H9 (cell line): ENCODE data around the gene KCTD2. TPM values are rescaled to one million over a fixed set of nuclear protein-coding genes. Genes with fewer than 3 reads are reported as not detected.

Experiments used
- DNase-seq: peaks from one replicate; pipeline ENCODE4 v3.0.0-alpha.2; 2017
- H2AFZ ChIP-seq: one replicate; pipeline ENCODE4 v1.6.1; 2013; ENCODE audit warnings: mild to moderate bottlenecking, low read length, control low read depth, moderate library complexity
- H2AK5ac ChIP-seq: 2 replicates; pipeline ENCODE4 v1.6.1; 2013; ENCODE audit warnings: low read length, control low read depth, mixed read lengths; ENCODE audit not compliant: insufficient read length
- H2BK120ac ChIP-seq: one replicate; pipeline ENCODE4 v1.6.1; 2013; ENCODE audit warnings: low read depth, mild to moderate bottlenecking, low read length, control low read depth, inconsistent platforms; ENCODE audit not compliant: poor library complexity, severe bottlenecking
- H2BK12ac ChIP-seq: 2 replicates; pipeline ENCODE4 v1.6.1; 2013; ENCODE audit warnings: low read length, control low read depth, mixed read lengths, low read depth; ENCODE audit not compliant: insufficient read length
- H2BK15ac ChIP-seq: 2 replicates; pipeline ENCODE4 v1.6.1; 2013; ENCODE audit warnings: low read depth, low read length, control low read depth
- H2BK20ac ChIP-seq: one replicate; pipeline ENCODE4 v1.6.1; 2013; ENCODE audit warnings: low read depth, mild to moderate bottlenecking, low read length, control low read depth, inconsistent platforms; ENCODE audit not compliant: poor library complexity, severe bottlenecking
- H2BK5ac ChIP-seq: 2 replicates; pipeline ENCODE4 v1.6.1; 2013; ENCODE audit warnings: low read length, control low read depth, mixed read lengths; ENCODE audit not compliant: insufficient read length
- H3K14ac ChIP-seq: 2 replicates; pipeline ENCODE4 v1.6.1; 2013; ENCODE audit warnings: low read length, control low read depth; ENCODE audit not compliant: insufficient read depth
- H3K18ac ChIP-seq: 2 replicates; pipeline ENCODE4 v1.6.1; 2013; ENCODE audit warnings: low read depth, mild to moderate bottlenecking, mixed read lengths, low read length, control low read depth; ENCODE audit not compliant: insufficient read length
- H3K23ac ChIP-seq: 2 replicates; pipeline ENCODE4 v1.6.1; 2013; ENCODE audit warnings: low read length, control low read depth, mixed read lengths, low read depth; ENCODE audit not compliant: insufficient read length
- H3K23me2 ChIP-seq: 2 replicates; pipeline ENCODE4 v1.6.1; 2013; ENCODE audit warnings: low read depth, mild to moderate bottlenecking, mixed read lengths, low read length, control low read depth; ENCODE audit not compliant: insufficient read length, poor library complexity, severe bottlenecking
- H3K27ac ChIP-seq: 2 replicates; pipeline ENCODE4 v1.5.1; 2013; ENCODE audit warnings: low read length, control low read depth, mixed read lengths, low read depth; ENCODE audit not compliant: insufficient read length
- H3K27me3 ChIP-seq: 2 replicates; pipeline ENCODE4 v1.6.1; 2013; ENCODE audit warnings: low read length, control low read depth, inconsistent platforms; ENCODE audit not compliant: insufficient read depth
- H3K4ac ChIP-seq: 2 replicates; pipeline ENCODE4 v1.6.1; 2013; ENCODE audit warnings: low read depth, mild to moderate bottlenecking, control low read depth, inconsistent platforms, low read length, moderate library complexity
- H3K4me1 ChIP-seq: 2 replicates; pipeline ENCODE4 v1.6.1; 2013; ENCODE audit warnings: low read length, control low read depth, inconsistent platforms; ENCODE audit not compliant: insufficient read depth
- H3K4me2 ChIP-seq: 2 replicates; pipeline ENCODE4 v1.6.1; 2013; ENCODE audit warnings: low read length, control low read depth, mixed read lengths; ENCODE audit not compliant: insufficient read length, insufficient read depth
- H3K56ac ChIP-seq: 2 replicates; pipeline ENCODE4 v1.6.1; 2013; ENCODE audit warnings: low read depth, mild to moderate bottlenecking, mixed read lengths, low read length, control low read depth; ENCODE audit not compliant: insufficient read length
- H3K79me1 ChIP-seq: 2 replicates; pipeline ENCODE4 v1.6.1; 2013; ENCODE audit warnings: low read depth, mild to moderate bottlenecking, moderate library complexity, low read length, control low read depth, inconsistent platforms; ENCODE audit not compliant: insufficient read depth, poor library complexity, severe bottlenecking
- H3K79me2 ChIP-seq: 2 replicates; pipeline ENCODE4 v1.6.1; 2013; ENCODE audit warnings: low read length, control low read depth, inconsistent platforms; ENCODE audit not compliant: insufficient read depth
- H3K9ac ChIP-seq: 2 replicates; pipeline ENCODE4 v1.6.1; 2013; ENCODE audit warnings: low read length, control low read depth, mixed read lengths; ENCODE audit not compliant: insufficient read length; ENCODE audit errors: extremely low read depth
- H3K9me3 ChIP-seq: one replicate; pipeline ENCODE4 v1.6.1; 2013; ENCODE audit warnings: low read depth, low read length, inconsistent platforms; ENCODE audit not compliant: control insufficient read depth
- H3T11ph ChIP-seq: one replicate; pipeline ENCODE4 v1.6.1; 2013; ENCODE audit warnings: mild to moderate bottlenecking, low read length, control low read depth, inconsistent platforms
- H4K20me1 ChIP-seq: one replicate; pipeline ENCODE4 v1.6.1; 2013; ENCODE audit not compliant: control insufficient read depth, insufficient read length, insufficient read depth
- H4K5ac ChIP-seq: 2 replicates; pipeline ENCODE4 v1.6.1; 2013; ENCODE audit warnings: low read depth, mild to moderate bottlenecking, mixed read lengths, low read length, control low read depth; ENCODE audit not compliant: insufficient read length
- H4K8ac ChIP-seq: replicated peaks from 2 replicates; pipeline ENCODE4 v1.6.1; 2013; ENCODE audit warnings: low read length, control low read depth, mixed read lengths, low read depth; ENCODE audit not compliant: insufficient read length
- H4K91ac ChIP-seq: 2 replicates; pipeline ENCODE4 v1.6.1; 2013; ENCODE audit warnings: low read depth, mild to moderate bottlenecking, moderate library complexity, mixed read lengths, low read length, control low read depth; ENCODE audit not compliant: insufficient read length
- H3K27ac Mint-ChIP-seq, 3 experiments: 2 replicates in 2 of 3; 3 replicates in 1 of 3; pipeline ENCODE4 v1.8.0; 2020 to 2021; ENCODE audit warnings: mixed read lengths in 3 of 3, mild to moderate bottlenecking in 1 of 3, moderate library complexity in 1 of 3
- H3K27me3 Mint-ChIP-seq: 2 replicates; pipeline ENCODE4 v1.8.0; 2021; ENCODE audit warnings: low read depth, mild to moderate bottlenecking, moderate library complexity, mixed read lengths
- H3K36me3 Mint-ChIP-seq, 3 experiments: 2 replicates in 2 of 3; 3 replicates in 1 of 3; pipeline ENCODE4 v1.8.0; 2020 to 2021; ENCODE audit warnings: low read depth in 3 of 3, mixed read lengths in 3 of 3; ENCODE audit not compliant: insufficient read depth in 1 of 3
- H3K4me1 Mint-ChIP-seq, 2 experiments: 2 replicates each; pipeline ENCODE4 v1.8.0; 2020; ENCODE audit warnings: mixed read lengths in 2 of 2
- H3K4me3 Mint-ChIP-seq, 2 experiments: 2 replicates in 1 of 2; 3 replicates in 1 of 2; pipeline ENCODE4 v1.8.0; 2020 to 2021; ENCODE audit warnings: mild to moderate bottlenecking in 2 of 2, mixed read lengths in 2 of 2, moderate library complexity in 1 of 2
- H3K9me3 Mint-ChIP-seq, 2 experiments: 2 replicates in 1 of 2; 3 replicates in 1 of 2; pipeline ENCODE4 v1.8.0; 2020; ENCODE audit warnings: mild to moderate bottlenecking in 2 of 2, mixed read lengths in 2 of 2, moderate library complexity in 1 of 2
- CTCF ChIP-seq: fragments of 200-600 bp; sonication (generic); conservative IDR thresholded peaks from 3 replicates; pipeline ENCODE4 v1.8.0; 2021; ENCODE audit warnings: antibody characterized with exemption, mild to moderate bottlenecking
- WGBS: extraction: QIAGEN DNeasy Blood & Tissue Kit; methylation state at CpG from one replicate; pipeline ENCODE4 v1.1.7; 2013; ENCODE audit warnings: missing lambda C conversion rate, low lambda C conversion rate, mixed read lengths; ENCODE audit not compliant: insufficient read length; ENCODE audit errors: extremely low coverage; 5-methylcytosine and 5-hydroxymethylcytosine counted together
- total RNA-seq: library from RNA; stranded (reverse); gene quantifications from 2 replicates; pipeline ENCODE4 v1.2.1, GENCODE V29; 2021

The KCTD2 gene
- total RNA-seq, 1 experiment from 2014 or later = 40.1 TPM

GRCh38 chr17:75003957-75004355 is 43.1 kb upstream of the KCTD2 start:
- Histone ChIP-seq H4K5ac (no peak overlapping the region), H3T11ph (no peak overlapping the region), H3K4me1 (no peaks in the 10 kb centered on the region), H3K79me2 (no peaks in the 10 kb centered on the region), H3K4ac (no peak overlapping the region), H3K23ac (no peak overlapping the region), H3K4me2 (no peak overlapping the region), H3K27me3 (no peaks in the 10 kb centered on the region), H4K91ac (no peak overlapping the region), H3K56ac (no peak overlapping the region), H3K9me3 (no peaks in the 10 kb centered on the region), H4K8ac (no peak overlapping the region), H3K27ac (no peak overlapping the region), H3K14ac (no peak overlapping the region), H2BK5ac (no peak overlapping the region), H2AK5ac (no peak overlapping the region), H4K20me1 (no peaks in the 10 kb centered on the region), H2BK15ac (no peak overlapping the region), H2BK20ac (no peak overlapping the region), H2AFZ (no peak overlapping the region), H2BK120ac (no peak overlapping the region), H2BK12ac (no peak overlapping the region), H3K79me1 (no peaks in the 10 kb centered on the region), H3K18ac (no peak overlapping the region), H3K23me2 (no peaks in the 10 kb centered on the region), H3K9ac (no peak overlapping the region)
- WGBS = no CpG with 5 or more reads among the region's 19 CpGs
- Mint-ChIP-seq H3K36me3 (peaks cover 11 to 46% (median 36%) of the 10 kb centered on the region in 3 experiments; a peak in 6 of 7 replicates), H3K27ac (no peak overlapping the region; a peak in 1 of 7 replicates), H3K9me3 (no peaks in the 10 kb centered on the region), H3K4me1 (no peaks in the 10 kb centered on the region), H3K4me3 (no peak overlapping the region), H3K27me3 (peaks cover 2% of the 10 kb centered on the region; the same call in 1 of the 2 replicates)
- TF ChIP-seq CTCF = no peak
- DNase-seq = no peak
